Kasumi-1 (cell line): ENCODE results near the gene CSPG4.
"Not testable (repeated sequence)": the region's sequence is repeated elsewhere in the genome, so short reads cannot be mapped to it uniquely, and the experiment has no call there.

Experiments used
- DNase-seq, 2 experiments: peaks; one replicate each; lab custom pipeline; 2025; lab: John Stamatoyannopoulos, UW

The CSPG4 gene, protein sequence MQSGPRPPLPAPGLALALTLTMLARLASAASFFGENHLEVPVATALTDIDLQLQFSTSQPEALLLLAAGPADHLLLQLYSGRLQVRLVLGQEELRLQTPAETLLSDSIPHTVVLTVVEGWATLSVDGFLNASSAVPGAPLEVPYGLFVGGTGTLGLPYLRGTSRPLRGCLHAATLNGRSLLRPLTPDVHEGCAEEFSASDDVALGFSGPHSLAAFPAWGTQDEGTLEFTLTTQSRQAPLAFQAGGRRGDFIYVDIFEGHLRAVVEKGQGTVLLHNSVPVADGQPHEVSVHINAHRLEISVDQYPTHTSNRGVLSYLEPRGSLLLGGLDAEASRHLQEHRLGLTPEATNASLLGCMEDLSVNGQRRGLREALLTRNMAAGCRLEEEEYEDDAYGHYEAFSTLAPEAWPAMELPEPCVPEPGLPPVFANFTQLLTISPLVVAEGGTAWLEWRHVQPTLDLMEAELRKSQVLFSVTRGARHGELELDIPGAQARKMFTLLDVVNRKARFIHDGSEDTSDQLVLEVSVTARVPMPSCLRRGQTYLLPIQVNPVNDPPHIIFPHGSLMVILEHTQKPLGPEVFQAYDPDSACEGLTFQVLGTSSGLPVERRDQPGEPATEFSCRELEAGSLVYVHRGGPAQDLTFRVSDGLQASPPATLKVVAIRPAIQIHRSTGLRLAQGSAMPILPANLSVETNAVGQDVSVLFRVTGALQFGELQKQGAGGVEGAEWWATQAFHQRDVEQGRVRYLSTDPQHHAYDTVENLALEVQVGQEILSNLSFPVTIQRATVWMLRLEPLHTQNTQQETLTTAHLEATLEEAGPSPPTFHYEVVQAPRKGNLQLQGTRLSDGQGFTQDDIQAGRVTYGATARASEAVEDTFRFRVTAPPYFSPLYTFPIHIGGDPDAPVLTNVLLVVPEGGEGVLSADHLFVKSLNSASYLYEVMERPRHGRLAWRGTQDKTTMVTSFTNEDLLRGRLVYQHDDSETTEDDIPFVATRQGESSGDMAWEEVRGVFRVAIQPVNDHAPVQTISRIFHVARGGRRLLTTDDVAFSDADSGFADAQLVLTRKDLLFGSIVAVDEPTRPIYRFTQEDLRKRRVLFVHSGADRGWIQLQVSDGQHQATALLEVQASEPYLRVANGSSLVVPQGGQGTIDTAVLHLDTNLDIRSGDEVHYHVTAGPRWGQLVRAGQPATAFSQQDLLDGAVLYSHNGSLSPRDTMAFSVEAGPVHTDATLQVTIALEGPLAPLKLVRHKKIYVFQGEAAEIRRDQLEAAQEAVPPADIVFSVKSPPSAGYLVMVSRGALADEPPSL (N-terminal part only)

DNA sequence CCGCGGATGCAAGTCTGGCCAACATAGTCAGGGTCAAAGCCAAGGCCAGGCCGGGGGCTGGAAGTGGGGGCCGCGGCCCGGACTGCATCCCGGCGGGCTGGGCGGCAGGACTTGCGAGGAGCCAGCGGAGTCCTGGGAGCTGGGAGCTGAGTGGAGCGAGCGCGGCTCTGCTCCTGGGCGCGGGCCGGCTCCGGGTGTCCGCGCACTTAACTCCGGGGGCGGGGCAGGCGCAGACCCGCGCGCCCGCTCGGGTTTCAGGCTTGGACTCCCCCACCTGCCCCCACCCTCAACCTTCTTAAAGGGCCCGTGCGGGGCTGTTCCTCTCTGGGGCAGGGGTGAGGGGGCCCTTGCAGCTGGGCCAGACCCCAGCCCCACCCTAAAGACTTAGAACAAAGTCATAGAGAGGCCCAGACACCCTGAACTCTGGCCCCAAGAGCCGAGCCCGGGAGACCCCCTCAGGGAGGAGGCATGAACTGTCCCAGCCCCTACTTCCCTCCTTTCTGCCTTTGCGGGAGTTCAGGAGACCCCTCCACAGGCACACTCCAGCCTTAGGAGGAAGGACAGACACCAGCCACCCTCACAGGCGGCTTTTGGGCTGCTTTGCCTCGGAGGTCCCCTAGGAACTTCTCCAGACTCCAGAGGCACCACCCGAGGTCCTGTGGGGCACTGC is at the start of gene CSPG4:
Gene CSPG4 (minus strand): TSS at position 181 of the 670 bp plus-strand sequence. CDS start 93 bp downstream, at position 88.
- no peak for DNase-seq

DNA sequence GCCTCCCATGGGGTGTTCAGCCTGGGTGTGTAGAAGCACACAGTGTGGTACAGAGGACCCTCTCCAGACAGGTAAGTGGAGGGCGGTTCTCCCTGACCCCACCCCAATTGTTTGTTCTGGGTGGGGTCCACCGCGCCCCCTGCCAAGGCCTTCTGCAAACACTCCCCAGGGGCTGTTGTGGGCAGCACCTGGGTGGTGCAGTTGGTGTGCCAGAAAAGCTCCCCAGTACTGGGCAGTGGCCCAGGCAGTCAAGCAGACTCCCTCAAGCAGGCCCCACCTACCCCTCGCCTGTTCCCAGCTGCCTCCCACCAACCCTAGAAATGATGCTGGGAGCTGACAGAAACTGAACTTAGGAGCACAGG is 49.7 kb upstream of the CSPG4 start:
- DNase-seq = not testable (repeated sequence)

DNA sequence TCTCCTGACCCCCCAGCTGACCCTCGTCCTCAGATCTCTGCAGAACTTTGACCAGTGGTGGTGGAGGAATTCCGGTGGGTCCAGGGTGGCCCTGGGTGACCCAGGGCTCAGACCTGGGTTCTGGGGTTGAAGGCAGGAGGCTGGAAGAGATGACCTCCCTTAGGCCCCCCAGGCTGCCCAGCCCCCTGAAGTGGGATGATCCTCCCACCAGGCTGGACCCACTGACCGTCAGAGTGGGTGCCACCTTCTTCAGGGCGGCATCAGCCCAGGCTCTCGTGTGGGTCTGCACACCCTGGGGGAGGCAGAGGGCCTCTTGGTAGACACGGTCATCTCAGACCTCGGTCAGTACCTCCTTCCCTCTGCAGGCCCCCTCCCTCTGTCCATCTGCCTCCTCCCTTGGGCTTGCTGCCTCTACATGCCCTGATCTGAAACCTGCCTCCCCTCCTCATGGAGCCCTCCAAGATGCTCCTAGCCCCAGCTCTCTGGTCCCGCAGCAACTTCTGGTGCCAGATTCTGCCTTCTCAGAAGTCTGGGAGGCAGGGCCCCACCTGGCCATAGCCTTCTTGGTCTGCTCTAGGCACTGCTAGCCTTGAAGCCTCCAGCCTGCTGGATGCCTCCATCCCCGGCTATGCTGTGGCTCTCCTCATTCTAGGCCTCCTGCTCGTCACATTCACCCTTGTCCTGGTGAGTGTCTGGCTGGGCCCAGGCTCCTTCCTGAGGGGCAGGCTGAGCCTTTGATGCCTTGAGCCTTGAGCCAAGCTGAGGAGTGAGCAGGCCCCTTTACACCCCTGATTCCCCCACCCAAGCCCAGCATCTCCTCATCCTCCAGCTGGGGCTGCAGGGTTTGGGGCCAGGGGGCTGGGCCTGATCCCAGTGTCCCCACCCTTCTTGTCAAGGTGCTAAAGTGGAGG is 49.1 kb upstream of the CSPG4 start:
- DNase-seq = no peak

DNA sequence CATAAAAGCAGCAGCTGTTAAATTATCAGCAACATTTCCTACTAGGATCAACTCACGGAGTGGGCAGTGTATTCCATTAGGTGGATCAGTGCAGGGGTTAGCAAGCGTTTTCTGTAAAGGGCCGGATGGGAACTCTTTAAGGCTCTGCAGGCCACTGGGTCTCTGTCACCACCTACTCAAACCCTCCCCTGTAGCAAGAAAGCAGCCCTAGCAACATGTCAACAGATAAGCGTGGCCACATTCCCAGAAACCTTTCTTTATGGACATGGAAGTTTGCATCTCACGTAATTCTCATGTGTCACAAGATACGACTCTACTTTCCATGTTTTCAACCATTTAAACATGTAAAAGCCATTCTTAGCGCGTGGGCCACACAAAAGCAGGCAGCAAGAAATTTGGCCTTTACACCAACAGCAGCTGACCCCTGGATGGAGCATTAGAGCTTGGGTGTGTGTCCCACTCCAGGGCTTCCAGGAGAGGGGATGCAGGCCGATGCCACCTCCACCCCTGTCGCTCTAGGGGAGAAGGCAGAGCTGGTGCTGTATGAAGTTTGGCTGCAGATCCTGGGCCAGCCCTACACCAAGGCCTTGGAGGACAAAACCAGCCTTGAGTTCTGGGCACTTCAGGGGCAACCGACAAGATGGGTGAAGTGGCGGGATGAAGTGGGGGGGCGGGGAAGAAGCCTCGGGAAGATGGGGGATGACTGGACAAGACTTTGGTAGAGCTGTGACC is 48.2 kb upstream of the CSPG4 start:
- DNase-seq = no peak

DNA sequence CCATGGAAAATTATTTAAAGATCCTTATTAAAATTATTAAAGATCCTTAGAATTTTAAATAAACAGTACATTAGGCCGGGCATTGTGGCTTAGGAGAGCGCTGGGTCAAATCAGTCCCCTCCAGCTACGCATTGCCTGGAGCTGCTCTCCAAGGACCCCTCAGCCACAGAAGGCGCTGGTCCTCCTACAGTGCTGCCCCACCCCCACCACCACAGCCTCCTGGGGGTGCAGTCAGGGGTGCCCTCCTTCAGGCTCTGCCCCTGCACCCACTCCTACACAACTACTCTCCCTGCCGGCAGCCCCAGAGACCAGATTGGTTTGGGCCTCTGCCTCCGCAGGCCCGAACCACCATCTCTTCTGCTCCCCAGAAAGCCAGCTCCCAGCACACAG is 47.5 kb upstream of the CSPG4 start:
- not testable (repeated sequence) for DNase-seq

DNA sequence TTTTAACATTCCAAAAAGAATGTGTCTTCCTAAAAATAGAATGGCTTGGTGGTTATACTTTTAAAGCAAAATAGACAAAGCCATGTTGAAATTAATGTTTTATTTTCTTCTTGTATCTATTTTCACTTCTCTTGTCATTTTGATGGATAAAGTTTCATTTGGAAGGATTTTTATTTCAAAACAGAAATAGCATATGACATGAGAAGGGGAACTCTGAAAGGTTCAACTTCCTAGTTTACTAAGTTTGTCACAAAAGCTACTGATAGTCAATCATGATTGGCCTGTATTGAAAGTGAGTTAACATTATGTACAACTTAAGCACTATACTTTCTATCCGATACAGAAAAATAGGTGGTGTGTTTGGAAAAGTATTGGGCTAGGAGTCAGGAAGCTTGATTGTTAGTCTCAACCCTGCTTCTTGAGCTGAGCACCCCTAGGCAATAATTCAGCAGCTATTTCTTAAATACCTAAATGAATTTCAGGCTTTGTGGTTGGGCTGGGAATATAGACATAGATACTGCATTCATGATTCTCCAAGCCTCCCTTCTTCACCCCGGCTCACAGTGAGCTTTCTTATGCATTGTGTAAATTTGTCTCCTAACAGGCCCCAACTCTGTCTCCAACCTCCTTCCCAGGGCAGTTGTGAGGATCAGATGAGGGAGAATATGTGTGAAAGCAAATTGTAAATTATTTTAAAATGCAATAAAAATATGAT is 46.9 kb upstream of the CSPG4 start:
- no peak for DNase-seq

DNA sequence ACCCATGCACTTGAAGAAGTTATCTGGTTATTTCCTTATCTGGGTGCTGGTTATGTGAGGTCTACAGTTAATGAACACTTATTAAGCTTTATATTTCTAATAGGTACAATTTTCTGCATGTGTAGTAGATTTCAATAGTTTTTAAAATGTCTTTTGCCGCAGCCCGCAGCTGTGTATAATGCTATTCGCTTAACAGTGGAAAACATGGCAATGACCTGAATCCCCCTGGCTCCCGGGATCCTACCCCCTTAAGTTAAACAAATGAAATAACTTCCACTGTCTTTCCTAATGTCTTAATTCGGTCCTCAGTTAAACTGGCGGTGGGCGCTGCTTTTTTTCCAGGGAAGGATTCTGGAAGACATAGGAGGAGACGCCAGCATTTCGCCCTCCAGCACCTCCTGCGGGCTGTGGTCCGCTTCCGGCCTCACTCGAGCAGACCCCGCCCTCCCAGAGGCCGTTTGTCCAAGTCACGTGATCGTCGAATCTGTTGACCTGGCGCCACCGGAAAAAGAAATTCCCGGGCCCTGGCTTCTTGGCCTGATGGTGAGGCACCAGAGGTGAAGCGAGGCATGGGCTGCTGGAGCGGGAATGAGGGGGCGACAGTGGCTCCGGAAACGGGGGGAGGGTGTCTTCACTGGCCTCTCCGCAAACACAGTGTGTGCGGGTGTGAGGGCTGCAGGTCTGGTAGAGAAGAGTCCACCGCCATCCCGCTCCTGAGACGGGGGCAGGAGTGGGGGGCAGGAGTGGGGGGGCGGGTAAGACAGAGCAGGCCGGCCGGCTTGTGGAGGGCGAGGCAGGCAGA is 45.6 kb upstream of the CSPG4 start:
- DNase-seq = peak; percentile 81 to 86

DNA sequence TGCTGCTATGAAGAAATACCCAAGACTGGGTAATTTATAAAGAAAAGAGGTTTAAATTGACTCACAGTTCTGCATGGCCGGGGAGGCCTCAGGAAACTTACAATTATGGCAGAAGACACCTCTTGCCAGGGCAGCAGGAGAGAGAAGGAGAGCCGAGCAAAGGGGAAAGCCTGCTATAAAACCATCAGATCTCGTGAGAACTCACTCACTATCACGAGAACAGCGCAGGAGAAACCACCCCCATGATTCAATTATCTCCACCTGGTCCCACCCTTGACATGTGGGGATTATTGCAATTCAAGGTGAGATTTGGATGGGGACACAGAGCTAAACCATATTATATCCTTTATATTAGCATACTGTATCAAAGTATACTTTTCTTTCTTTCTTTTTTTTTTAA is 42.2 kb upstream of the CSPG4 start:
- DNase-seq = not testable (repeated sequence)

DNA sequence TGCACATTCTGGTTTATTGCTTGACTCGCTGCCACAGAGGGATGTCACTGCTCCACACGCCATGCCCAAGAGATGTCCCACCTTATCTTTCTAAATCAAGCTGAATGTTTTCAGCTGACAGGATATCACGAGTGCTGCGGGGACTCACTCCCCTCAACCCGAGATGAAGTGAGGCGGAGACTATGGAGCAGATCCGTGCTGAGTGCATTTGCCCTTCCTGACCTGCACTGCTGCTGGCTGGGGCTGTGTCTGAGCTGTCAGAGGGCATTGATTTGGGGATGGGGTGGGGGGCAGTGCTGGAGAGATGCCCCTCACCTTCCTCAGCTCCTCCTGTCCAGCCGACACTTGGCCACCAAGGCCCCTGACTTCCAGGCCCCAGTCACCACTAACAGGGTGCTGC is 40.5 kb upstream of the CSPG4 start:
- DNase-seq = no peak

DNA sequence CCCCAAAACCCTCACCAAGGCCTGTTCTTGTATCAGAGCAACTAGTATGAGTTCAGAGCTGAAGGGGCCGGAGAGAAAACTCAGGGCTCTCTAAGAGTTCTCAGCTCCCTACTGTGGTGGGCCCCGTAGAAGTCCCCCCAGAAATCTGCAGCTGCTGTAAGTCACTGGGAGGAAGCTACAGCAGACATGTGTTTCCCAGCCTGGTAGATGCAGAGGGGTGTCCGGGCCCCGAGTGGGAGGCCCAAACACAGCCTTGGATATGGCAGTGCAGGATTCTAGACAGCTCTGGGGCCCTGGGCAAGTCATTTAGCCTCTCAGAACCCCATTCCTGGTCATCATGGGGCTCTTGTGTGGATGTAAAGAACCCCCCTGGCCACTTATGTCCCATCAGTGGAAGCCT is 39.2 kb upstream of the CSPG4 start:
- DNase-seq = no peak

DNA sequence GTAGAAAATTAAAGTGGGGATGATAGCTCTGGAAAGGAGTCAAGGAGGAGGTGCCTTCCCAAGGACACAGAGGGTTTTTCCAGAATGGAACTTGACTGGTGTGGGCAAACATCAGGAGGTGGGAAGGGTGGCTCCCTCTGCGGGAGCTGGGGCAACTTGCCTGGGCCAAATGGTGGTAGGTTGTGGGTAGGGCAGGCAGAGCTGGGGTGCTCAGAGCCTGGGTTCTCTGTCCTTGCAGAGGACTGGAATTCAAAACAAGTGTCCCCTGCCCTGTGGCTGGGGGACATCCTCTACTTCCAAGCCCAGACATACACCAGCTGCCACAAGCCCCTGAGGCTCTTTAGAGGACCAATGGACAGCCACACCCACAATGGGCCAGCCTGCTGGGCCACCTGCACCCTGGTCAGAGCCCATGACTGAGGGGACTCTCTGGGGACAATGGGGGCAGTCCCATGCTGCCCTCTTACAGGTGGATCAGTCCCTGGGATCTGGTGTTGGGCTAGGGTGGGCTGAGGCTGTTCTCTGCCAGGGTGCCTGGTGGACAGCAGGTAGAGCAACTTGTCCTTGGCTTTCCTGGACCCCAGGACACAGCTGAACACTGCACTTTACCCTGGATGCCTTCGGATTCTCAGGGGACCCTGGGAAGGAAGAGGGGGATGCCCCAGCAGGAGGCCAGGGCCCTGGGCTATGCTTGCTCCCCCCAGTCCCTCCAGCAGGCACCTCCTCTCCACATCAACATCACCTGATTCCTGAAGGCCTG is 38.6 kb upstream of the CSPG4 start:
- DNase-seq = no peak

DNA sequence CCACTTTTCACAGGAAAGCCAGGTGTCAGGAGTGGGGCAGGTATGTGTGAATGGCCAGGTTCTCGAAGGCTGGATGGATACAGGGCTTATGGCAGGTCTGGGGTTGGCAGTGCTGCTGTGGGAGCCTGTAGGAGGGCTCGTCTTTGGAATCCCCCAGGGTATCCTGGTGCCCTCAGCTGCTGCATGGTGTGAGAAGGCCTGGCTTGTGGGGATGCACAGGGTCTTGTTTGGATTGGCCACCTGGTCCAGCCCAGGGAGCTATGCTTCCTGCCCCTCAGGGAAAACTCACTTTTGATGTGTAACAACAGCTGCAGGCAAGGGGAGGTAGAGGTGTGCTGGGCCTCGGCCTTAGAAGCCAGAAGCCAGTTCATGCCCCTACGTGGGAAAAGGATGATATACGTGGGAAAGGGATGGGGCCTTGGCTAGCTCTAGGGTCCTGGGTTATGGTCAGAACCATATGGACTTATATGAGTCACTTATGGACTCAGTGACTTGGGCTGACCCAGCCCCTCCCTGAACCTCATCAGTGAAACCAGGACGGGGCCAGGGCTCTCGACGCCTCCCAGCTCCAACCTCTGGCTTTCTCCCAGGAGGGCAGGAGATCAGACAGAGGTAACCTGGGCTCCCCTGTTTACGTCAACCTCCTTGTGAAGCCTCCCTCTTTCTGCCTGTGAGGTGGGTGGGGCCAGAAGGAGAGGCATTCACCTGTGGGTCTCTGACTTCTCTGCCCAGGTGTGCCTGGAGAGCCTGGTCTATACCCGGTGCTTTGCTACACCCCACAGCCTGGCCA is 37.8 kb upstream of the CSPG4 start:
- DNase-seq = no peak

DNA sequence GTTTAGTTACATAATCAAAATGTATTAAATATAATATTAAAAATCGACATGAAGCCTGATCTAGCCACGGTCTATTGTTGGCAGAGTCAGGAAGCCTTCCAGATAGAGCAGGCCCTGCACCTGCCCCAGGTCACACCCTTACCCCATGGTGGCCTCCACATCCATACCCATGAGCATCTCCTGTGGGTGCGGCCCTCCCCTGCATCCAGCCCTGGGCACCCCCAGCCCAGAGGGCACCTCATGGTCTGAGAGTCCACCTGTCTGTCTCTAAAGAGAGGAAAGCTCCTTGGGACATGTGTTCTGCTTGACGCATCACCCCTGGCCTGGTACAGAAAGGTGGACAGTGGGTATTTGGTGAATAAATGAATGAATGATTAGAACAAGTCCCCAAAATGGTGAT is 37.2 kb upstream of the CSPG4 start:
- DNase-seq = no peak

DNA sequence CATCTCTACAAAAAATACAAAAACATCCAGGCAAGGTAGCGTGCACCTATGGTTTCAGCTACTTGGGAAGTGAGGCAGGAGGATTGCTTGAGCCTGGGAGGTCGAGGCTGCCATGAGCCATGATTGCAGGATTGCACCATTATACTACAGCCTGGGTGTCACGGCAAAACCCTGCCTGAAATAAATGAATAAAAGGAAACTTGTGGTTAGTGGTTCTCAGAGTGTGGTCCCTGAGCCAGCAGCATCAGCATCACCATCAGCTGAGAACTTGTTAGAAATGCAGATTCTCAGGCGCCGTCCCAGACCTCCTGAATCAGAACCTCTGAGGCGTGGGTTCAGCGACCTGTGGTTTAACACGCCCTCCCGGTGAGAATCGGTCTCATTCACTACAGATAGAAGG is 36.2 kb upstream of the CSPG4 start:
- not testable (repeated sequence) for DNase-seq

DNA sequence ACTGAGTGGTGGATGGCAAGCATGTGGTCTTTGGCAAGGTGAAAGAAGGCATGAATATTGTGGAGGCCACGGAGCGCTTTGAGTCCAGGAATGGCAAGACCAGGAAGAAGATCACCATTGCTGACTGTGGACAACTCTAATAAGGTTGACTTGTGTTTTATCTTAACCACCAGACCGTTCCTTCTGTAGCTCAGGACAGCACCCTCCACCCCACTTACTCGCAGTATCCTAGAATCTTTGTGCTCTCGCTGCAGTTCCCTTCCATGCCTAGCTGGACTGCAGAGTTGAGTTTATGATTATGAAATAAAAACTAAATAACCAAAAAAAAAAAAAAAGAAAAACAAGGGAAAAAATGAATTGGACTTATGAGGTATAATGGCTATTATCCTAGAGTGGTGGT is 34.5 kb upstream of the CSPG4 start:
- DNase-seq = not testable (repeated sequence)

DNA sequence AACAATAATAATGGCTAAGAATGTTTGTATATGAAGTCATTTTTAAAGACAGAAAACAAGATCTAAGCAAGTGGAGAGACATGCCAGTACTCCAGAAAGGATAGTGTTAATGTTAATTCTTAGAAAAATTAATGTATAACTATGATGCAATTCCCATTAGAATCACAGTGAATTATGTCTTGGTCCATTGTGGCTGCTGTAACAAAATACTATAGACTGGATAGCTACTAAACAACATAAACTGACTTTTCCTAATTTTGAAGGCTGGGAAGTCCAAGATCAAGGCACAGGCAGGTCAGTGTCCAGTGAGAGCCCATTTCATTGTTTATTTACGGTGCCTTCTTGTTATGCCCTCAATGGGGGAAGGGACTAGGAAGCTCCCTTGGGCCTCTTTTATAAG is 32.7 kb upstream of the CSPG4 start:
- no peak for DNase-seq

DNA sequence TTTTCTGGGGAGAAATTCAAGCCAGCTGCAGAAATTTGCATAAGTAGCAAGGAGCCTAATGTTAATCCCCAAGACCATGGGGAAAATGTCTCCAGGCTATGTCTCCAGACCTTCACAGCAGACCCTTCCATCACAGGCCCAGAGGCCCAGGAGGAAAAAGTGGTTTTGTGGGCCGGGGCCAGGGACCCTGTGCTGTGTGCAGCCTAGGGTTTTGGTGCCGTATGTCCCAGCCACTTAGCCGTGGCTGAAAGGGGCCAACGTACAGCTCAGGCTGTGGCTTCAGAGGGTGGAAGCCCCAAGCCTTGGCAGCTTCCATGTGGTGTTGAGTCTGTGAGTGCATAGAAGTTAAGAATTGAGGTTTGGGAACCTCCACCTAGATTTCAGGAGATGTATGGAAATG is 29.7 kb upstream of the CSPG4 start:
- DNase-seq = not testable (repeated sequence)
